Activated naive CD4-positive, alpha-beta T cell treated with anti-CD3 and anti-CD28 coated beads for 36 hours (primary cell): Measurements from ENCODE around the gene NR1H4. TPM values are rescaled to one million over a fixed set of nuclear protein-coding genes. Genes with fewer than 3 reads are reported as not detected.
A peak's percentile ranks its signal among the peaks of the same experiment; 100 is the strongest.
"Not testable (repeated sequence)": the region's sequence is repeated elsewhere in the genome, so short reads cannot be mapped to it uniquely, and the experiment has no call there.

Experiments used
- CTCF ChIA-PET: fragments of 350-600 bp; sonication (Branson Sonifier 250); formaldehyde crosslinking; loops from one replicate; lab custom pipeline; 2021; ENCODE audit warnings: antibody characterized with exemption; lab: Charles Lee
- DNase-seq: peaks from one replicate; pipeline ENCODE4 v3.0.0-alpha.2; 2020
- H3K27ac Mint-ChIP-seq: one replicate; pipeline ENCODE4 v1.8.0; 2021; ENCODE audit warnings: mild to moderate bottlenecking, mixed read lengths
- H3K27me3 Mint-ChIP-seq: one replicate; pipeline ENCODE4 v1.8.0; 2021; ENCODE audit warnings: low read depth, mixed read lengths
- H3K36me3 Mint-ChIP-seq: one replicate; pipeline ENCODE4 v1.8.0; 2021; ENCODE audit warnings: low read depth, mixed read lengths
- H3K4me1 Mint-ChIP-seq: one replicate; pipeline ENCODE4 v1.8.0; 2021; ENCODE audit warnings: low read depth, mixed read lengths
- H3K4me3 Mint-ChIP-seq: one replicate; pipeline ENCODE4 v1.8.0; 2021; ENCODE audit warnings: mild to moderate bottlenecking, moderate library complexity, mixed read lengths
- H3K9me3 Mint-ChIP-seq: one replicate; pipeline ENCODE4 v1.8.0; 2021; ENCODE audit warnings: mixed read lengths
- intact Hi-C: fragments of 100-400 bp; cut with micrococcal nuclease; formaldehyde crosslinking; loops from one replicate; pipeline ENCODE4 v1.15.1; 2023
- total RNA-seq, 2 experiments: library from RNA; stranded (reverse); gene quantifications; one replicate each; pipeline ENCODE4 v1.2.3, GENCODE V29; 2021

NR1H4 gene
- total RNA-seq, 2 experiments from 2014 or later: not detected

- no peaks in the 10 kb centered on the region for H3K4me1 Mint-ChIP-seq
- H3K36me3 Mint-ChIP-seq: no peaks in the 10 kb centered on the region
- CTCF ChIA-PET: interaction anchor here (1.0 kb wide), 1 partner anchor 12 kb away, joined by 3 read pairs; no protein-coding TSS in a partner anchor
- no peak overlapping the region for H3K4me3 Mint-ChIP-seq
- intact Hi-C loops: no loop called here
- H3K27ac Mint-ChIP-seq: no peak overlapping the region
- H3K9me3 Mint-ChIP-seq: no peaks in the 10 kb centered on the region
- no peak for DNase-seq
- peaks cover 13% of the 10 kb centered on the region for H3K27me3 Mint-ChIP-seq
Measured at GRCh38 chr12:100528471-100529127, 54.9 kb downstream of the NR1H4 start.

DNA sequence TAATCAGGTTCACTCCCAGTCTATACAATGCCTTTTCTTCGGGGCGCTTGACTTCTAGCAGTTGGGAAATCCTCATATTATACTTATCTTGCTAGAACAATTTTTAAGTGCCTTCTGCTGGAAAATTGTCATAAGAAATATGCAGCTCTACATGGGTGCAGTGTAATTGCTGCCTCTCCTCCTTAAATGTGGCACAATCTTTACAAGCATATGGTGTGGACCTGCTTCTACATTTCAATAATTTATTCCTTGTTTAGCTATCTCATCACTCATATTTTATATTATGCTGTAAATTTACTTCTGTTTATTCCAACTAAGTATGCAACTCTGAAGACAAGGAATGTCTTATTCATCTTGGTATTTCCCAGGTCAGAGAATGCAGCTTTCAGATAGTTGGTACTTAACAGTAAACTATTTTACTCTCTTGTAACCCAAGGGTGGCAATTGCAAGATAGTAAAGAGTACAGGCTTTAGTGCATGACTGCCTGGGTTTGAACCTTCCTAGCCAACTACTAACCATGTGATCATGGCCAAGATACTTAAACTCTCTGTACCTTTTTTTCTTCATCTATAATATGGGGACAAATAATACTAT is 56.2 kb downstream of the NR1H4 start:
- Mint-ChIP-seq H3K27me3 (peaks cover 11% of the 10 kb centered on the region), H3K9me3 (no peaks in the 10 kb centered on the region), H3K36me3 (no peaks in the 10 kb centered on the region), H3K4me1 (no peaks in the 10 kb centered on the region), H3K27ac (no peak overlapping the region), H3K4me3 (no peak overlapping the region)
- intact Hi-C loops: no loop called here
- no peak for DNase-seq
- CTCF ChIA-PET: no interaction called here

- Mint-ChIP-seq H3K27ac (no peak overlapping the region), H3K9me3 (no peaks in the 10 kb centered on the region), H3K36me3 (no peaks in the 10 kb centered on the region), H3K27me3 (peaks cover 10% of the 10 kb centered on the region), H3K4me3 (no peak overlapping the region), H3K4me1 (no peaks in the 10 kb centered on the region)
- CTCF ChIA-PET: no interaction called here
- intact Hi-C loops: no loop called here
- no peak for DNase-seq
Measured at GRCh38 chr12:100533376-100533775, 59.7 kb downstream of the NR1H4 start.

- Mint-ChIP-seq H3K27me3 (peaks cover 7% of the 10 kb centered on the region), H3K27ac (no peak overlapping the region), H3K9me3 (no peaks in the 10 kb centered on the region), H3K4me3 (no peak overlapping the region), H3K4me1 (no peaks in the 10 kb centered on the region), H3K36me3 (no peaks in the 10 kb centered on the region)
- DNase-seq: no peak
- CTCF ChIA-PET: no interaction called here
- intact Hi-C loops: no loop called here
Measured at GRCh38 chr12:100534625-100535227, 61.1 kb downstream of the NR1H4 start.

DNA sequence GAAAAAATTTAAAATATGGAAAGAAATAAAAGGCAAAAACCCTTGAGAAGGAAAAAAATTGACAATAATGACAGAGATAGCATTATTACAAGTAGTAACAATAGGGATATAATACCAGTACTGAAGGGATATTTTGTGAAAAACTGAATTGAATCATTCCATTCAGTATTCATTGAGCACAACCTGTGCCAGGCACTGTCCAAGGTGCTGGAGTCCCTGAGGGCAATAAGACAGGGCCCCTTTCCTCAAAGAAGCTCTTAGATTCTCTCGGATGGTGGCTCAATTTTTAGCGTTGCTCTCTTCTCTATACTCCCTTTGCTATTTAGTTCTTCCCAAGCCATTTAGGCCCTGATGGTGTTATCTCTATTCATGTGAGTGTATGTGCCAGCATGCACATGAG is 65.5 kb downstream of the NR1H4 start:
- intact Hi-C loops: no loop called here
- Mint-ChIP-seq H3K27ac (no peak overlapping the region), H3K4me3 (no peak overlapping the region), H3K9me3 (no peaks in the 10 kb centered on the region), H3K27me3 (peaks cover 2% of the 10 kb centered on the region), H3K36me3 (no peaks in the 10 kb centered on the region), H3K4me1 (no peaks in the 10 kb centered on the region)
- peak; percentile 44 for DNase-seq
- CTCF ChIA-PET: no interaction called here

DNA sequence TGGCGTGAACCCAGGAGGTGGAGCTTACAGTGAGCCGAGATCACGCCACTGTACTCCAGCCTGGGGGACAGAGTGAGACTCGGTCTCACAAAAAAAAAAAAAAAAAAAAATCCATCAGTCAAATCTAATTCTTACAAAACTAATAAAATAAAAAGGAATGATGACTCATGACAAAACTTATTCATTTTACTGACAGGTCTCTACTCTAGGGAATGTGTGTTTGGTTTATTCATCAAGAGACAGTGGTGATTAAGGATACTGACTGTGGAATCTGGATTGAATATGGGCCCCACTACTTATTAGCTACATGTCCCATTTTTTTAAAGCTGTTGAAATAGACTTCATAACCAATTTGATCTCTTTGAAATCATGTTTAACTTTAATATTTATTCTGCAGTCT is 70.5 kb downstream of the NR1H4 start:
- Mint-ChIP-seq H3K36me3 (no peaks in the 10 kb centered on the region), H3K9me3 (no peaks in the 10 kb centered on the region)

GRCh38 chr12:100545092-100545491 is 71.4 kb downstream of the NR1H4 start:
- CTCF ChIA-PET: no interaction called here
- Mint-ChIP-seq H3K36me3 (no peaks in the 10 kb centered on the region), H3K27me3 (peaks cover 2% of the 10 kb centered on the region), H3K4me1 (no peaks in the 10 kb centered on the region), H3K4me3 (no peak overlapping the region), H3K27ac (no peak overlapping the region), H3K9me3 (no peaks in the 10 kb centered on the region)
- intact Hi-C loops: no loop called here
- DNase-seq: no peak

More for the DNA sequence above, 70.5 kb downstream of the NR1H4 start:
- intact Hi-C loops: no loop called here
- DNase-seq: no peak
- Mint-ChIP-seq H3K4me1 (no peaks in the 10 kb centered on the region), H3K27ac (no peak overlapping the region), H3K4me3 (no peak overlapping the region), H3K27me3 (peaks cover 2% of the 10 kb centered on the region)
- CTCF ChIA-PET: no interaction called here

DNA sequence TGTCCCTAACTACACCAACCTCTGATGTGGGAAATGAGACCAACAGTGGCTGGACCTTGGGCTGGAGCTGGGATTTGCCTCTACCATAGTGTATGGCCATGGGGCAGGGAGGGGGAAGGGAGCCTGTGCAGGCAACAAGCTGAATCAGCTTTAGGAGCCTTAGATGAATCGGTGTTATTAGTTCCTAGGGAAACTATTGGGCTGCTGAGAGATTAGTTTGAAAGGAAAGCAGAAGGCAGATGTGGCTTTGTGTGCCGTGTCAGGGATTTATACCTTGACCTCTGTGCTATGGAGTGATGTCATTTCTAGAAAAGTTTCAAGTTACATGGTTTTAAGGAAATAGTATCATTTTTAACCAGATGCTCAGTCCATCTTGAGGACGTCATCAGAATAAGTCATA is 80.3 kb downstream of the NR1H4 start:
- DNase-seq: no peak
- intact Hi-C loops: loop anchor here (1.0 to 2.0 kb wide), 3 partner anchors 205 to 745 kb away; no protein-coding TSS in a partner anchor
- Mint-ChIP-seq H3K9me3 (no peaks in the 10 kb centered on the region), H3K4me1 (no peaks in the 10 kb centered on the region), H3K4me3 (no peak overlapping the region), H3K36me3 (no peaks in the 10 kb centered on the region), H3K27ac (no peak overlapping the region), H3K27me3 (peaks cover 6% of the 10 kb centered on the region)
- CTCF ChIA-PET: interaction anchor here (0.7 to 1.3 kb wide), 4 partner anchors 151 to 321 kb away, joined by 3 to 8 read pairs (median 4); no protein-coding TSS in a partner anchor

- intact Hi-C loops: loop anchor here (1.0 to 2.0 kb wide), 3 partner anchors 205 to 746 kb away; no protein-coding TSS in a partner anchor
- CTCF ChIA-PET: interaction anchor here (0.6 to 1.7 kb wide), 8 partner anchors 79 to 1167 kb away, joined by 3 to 9 read pairs (median 4); no protein-coding TSS in a partner anchor
- Mint-ChIP-seq H3K27me3 (peaks cover 6% of the 10 kb centered on the region), H3K4me3 (no peak overlapping the region), H3K27ac (no peak overlapping the region), H3K9me3 (no peaks in the 10 kb centered on the region), H3K36me3 (no peaks in the 10 kb centered on the region), H3K4me1 (no peaks in the 10 kb centered on the region)
- no peak for DNase-seq
Measured at GRCh38 chr12:100554608-100555077, 81.0 kb downstream of the NR1H4 start.

DNA sequence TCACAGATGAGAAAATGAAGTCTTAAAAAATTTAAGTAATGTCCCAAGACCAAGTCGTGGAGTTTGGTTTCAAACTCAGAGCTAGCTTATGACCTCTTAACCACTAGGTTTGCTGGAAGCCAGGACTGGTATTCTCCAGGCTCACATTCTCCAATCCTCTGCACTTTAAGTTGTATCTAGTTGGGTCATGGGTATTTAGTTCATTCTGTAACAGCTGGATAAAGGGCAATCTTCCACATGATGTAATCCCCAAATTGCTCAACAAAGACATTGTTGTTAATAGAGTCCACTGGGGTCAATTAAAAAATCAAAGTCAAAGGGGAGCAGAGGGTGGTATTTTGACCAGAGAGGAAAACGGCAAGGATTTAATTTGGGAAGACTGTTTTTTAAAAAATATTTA is 82.1 kb downstream of the NR1H4 start:
- DNase-seq: no peak
- Mint-ChIP-seq H3K36me3 (no peaks in the 10 kb centered on the region), H3K27me3 (peaks cover 11% of the 10 kb centered on the region), H3K27ac (no peak overlapping the region), H3K9me3 (no peaks in the 10 kb centered on the region), H3K4me1 (no peaks in the 10 kb centered on the region), H3K4me3 (no peak overlapping the region)
- CTCF ChIA-PET: interaction anchor here (0.8 to 1.7 kb wide), 6 partner anchors 132 to 320 kb away, joined by 3 to 9 read pairs (median 4); no protein-coding TSS in a partner anchor
- intact Hi-C loops: loop anchor here (2.0 kb wide), 1 partner anchor 747 kb away; no protein-coding TSS in a partner anchor

- intact Hi-C loops: no loop called here
- Mint-ChIP-seq H3K4me1 (no peaks in the 10 kb centered on the region), H3K27me3 (peaks cover 13% of the 10 kb centered on the region), H3K36me3 (no peaks in the 10 kb centered on the region), H3K9me3 (no peaks in the 10 kb centered on the region), H3K27ac (no peak overlapping the region), H3K4me3 (no peak overlapping the region)
- DNase-seq: no peak
- CTCF ChIA-PET: no interaction called here
Measured at GRCh38 chr12:100557357-100557756, 83.7 kb downstream of the NR1H4 start.

DNA sequence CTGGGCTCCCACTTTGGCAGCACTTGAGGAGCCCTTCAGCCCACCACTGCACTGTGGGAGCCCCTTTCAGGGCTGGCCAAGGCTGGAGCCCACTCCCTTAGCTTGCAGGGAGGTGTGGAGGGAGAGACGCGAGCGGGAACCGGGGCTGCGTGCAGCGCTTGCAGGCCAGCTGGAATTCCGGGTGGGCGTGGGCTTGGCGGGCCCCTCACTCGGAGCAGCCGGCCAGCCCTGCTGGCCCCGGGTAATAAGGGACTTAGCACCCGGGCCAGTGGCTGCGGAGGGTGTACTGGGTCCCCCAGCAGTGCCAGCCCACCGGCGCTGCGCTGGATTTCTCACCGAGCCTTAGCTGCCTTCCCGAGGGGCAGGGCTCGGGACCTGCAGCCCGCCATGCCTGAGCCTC is 85.6 kb downstream of the NR1H4 start:
- H3K4me1 Mint-ChIP-seq, DNase-seq, intact Hi-C loops, H3K36me3 Mint-ChIP-seq, H3K4me3 Mint-ChIP-seq, CTCF ChIA-PET, H3K9me3 Mint-ChIP-seq, H3K27ac Mint-ChIP-seq: not testable (repeated sequence)
- peaks cover 13% of the 10 kb centered on the region for H3K27me3 Mint-ChIP-seq
